Effector memory CD4-positive, alpha-beta T cell (primary cell): ENCODE measurements around the gene ZBTB7A.

Source experiments
- DNase-seq, 3 donors: peaks; one replicate each; pipeline ENCODE4 v3.0.0-alpha.2; 2020
- H3K27ac ChIP-seq: 2 replicates; pipeline ENCODE4 v1.7.0; 2013; ENCODE audit warnings: mild to moderate bottlenecking, low read length, moderate library complexity; ENCODE audit not compliant: insufficient read depth, poor library complexity, severe bottlenecking
- H3K27me3 ChIP-seq: replicated peaks from 2 replicates; pipeline ENCODE4 v1.7.0; 2013; ENCODE audit warnings: mild to moderate bottlenecking, low read length; ENCODE audit not compliant: insufficient read depth, control insufficient read depth, poor library complexity, severe bottlenecking
- H3K36me3 ChIP-seq: 2 replicates; pipeline ENCODE4 v1.7.0; 2013; ENCODE audit warnings: mild to moderate bottlenecking, low read length, moderate library complexity; ENCODE audit not compliant: control insufficient read depth, insufficient read depth
- H3K4me1 ChIP-seq: 2 replicates; pipeline ENCODE4 v1.7.0; 2013; ENCODE audit warnings: low read length, mild to moderate bottlenecking; ENCODE audit not compliant: control insufficient read depth, insufficient read depth, poor library complexity, severe bottlenecking
- H3K4me3 ChIP-seq: 2 replicates; pipeline ENCODE4 v1.7.0; 2013; ENCODE audit warnings: low read length, low read depth, mild to moderate bottlenecking; ENCODE audit not compliant: insufficient read depth, poor library complexity, severe bottlenecking
- H3K9me3 ChIP-seq: 2 replicates; pipeline ENCODE4 v1.7.0; 2013; ENCODE audit warnings: mild to moderate bottlenecking, low read length, moderate library complexity; ENCODE audit not compliant: control insufficient read depth

ZBTB7A gene

GRCh38 chr19:4102339-4103079 lies 35.8 kb upstream of the ZBTB7A start:
- Histone ChIP-seq H3K27me3 (no peaks in the 10 kb centered on the region), H3K27ac (no peak overlapping the region), H3K4me1 (peaks cover 13% of the 10 kb centered on the region), H3K36me3 (peaks cover 28% of the 10 kb centered on the region), H3K9me3 (no peaks in the 10 kb centered on the region), H3K4me3 (no peak overlapping the region)
- DNase-seq, result no peak

- H3K4me1 ChIP-seq, result peaks cover 13% of the 10 kb centered on the region
- H3K4me3 ChIP-seq, result no peak overlapping the region
- no peak for DNase-seq
- H3K36me3 ChIP-seq, result peaks cover 28% of the 10 kb centered on the region
- no peaks in the 10 kb centered on the region for H3K27me3 ChIP-seq
- H3K27ac ChIP-seq, result no peak overlapping the region
- H3K9me3 ChIP-seq, result no peaks in the 10 kb centered on the region
Measured at GRCh38 chr19:4101496-4101770, 34.7 kb upstream of the ZBTB7A start.

- peaks cover 9% of the 10 kb centered on the region for H3K4me1 ChIP-seq
- H3K9me3 ChIP-seq, result no peaks in the 10 kb centered on the region
- no peaks in the 10 kb centered on the region for H3K27me3 ChIP-seq
- no peak overlapping the region for H3K4me3 ChIP-seq
- H3K27ac ChIP-seq, result no peak overlapping the region
- peaks cover 28% of the 10 kb centered on the region for H3K36me3 ChIP-seq
- no peak for DNase-seq
Measured at GRCh38 chr19:4100647-4101495, 34.2 kb upstream of the ZBTB7A start.

DNA sequence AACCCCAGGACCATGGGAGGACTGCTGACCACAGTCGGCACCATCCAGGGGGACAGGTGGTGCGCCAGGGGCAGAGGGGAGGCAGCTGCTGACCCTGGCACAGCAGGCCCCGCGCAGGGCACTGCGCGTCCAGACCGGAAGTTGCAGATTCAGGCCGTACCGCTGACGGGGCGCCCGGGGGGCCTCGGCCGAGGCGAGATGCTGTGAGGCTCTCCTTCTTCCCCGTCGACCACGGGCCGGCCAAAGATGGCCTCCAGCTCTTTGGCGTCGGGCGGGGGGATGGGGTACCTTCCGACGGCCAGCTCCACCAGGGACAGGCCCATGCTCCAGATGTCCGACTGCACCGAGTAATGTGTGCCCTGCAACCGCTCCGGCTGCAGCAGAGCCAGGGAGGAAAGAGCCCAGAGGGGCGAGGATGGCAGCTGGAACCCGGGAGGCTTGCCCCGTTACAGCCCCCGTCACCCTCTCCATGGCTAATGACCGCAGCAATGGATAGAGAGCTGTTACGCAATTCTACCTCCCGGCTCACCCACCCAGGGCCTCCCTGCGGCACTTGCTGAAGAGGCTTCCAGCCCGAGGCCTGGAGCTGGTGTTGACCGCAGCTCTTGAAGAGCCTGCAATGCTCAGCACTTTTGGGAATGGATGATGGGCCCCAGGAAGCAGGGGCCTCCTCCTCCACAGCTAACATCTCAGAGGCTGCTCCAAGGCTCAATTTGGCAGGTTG lies 32.5 kb upstream of the ZBTB7A start:
- Histone ChIP-seq H3K4me3 (no peak overlapping the region), H3K36me3 (peaks cover 28% of the 10 kb centered on the region), H3K27ac (no peak overlapping the region), H3K27me3 (no peaks in the 10 kb centered on the region), H3K4me1 (no peaks in the 10 kb centered on the region), H3K9me3 (no peaks in the 10 kb centered on the region)
- DNase-seq, result no peak

- no peak overlapping the region for H3K4me3 ChIP-seq
- H3K27me3 ChIP-seq, result no peaks in the 10 kb centered on the region
- DNase-seq, result no peak
- H3K27ac ChIP-seq, result no peak overlapping the region
- H3K9me3 ChIP-seq, result no peaks in the 10 kb centered on the region
- H3K4me1 ChIP-seq, result no peaks in the 10 kb centered on the region
- peaks cover 28% of the 10 kb centered on the region for H3K36me3 ChIP-seq
Measured at GRCh38 chr19:4098493-4098892, 31.8 kb upstream of the ZBTB7A start.

DNA sequence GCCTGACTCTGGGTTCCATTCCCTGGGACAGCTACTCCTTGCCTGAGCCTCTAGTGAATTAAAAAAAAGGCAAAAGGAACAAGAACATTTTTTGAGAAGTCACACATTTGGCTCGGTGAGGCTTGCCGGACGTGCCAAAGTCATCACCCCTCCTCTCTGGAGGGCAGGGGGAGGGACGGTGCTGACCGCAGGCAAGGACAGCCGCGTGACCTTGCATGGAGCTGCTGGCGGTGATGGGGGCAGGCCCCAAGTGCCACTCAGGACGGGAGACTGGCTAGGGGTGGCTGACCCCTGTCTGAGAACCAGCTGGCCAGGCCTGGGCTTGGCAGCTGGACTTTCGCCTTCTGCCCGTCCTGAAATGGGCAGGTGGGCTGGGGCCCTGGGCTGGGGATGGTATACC lies 30.8 kb upstream of the ZBTB7A start:
- Histone ChIP-seq H3K4me3 (no peak overlapping the region), H3K36me3 (peaks cover 28% of the 10 kb centered on the region), H3K27ac (no peak overlapping the region), H3K27me3 (no peaks in the 10 kb centered on the region), H3K9me3 (no peaks in the 10 kb centered on the region), H3K4me1 (no peaks in the 10 kb centered on the region)
- DNase-seq, result no peak

DNA sequence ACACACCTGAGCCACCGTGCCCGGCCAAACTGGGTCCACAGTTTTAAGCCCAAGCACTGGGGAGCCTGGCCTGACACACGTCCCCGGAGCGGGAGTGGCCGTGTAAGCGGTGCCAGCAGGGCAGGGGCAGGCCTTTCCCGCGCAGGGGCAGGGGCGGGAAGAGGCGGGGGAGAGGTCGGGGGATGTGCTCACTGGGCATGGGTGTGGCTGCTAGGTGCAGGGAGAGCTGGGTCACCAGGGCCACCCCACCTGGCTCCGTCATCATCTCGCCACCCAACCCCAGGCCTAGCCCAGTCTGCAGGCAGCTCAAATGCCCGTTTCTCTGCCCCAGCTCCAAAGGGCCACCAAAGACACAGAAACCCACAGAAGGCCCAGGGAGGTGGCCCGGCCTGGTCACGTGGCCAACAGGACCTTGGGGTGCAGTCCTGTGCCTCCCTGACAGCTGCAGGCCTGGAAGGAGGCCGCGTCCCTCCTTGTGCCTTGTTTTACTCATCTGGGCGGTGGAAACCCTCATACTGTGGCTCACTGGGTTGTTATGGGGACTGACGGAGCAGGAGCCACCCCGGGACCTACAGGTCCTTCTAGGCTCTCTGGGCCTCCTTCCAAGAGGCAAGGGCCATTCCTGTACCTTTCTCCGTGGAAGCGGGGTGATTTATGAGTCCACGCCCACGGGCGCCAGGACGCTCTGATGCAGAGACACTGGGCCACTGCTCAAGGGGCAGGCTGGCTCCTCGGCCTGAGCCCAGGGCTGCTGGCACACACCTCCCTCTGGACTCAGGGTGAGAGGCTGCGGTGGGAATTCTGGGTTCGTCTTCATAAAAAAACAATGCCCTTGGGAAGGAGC lies 29.6 kb upstream of the ZBTB7A start:
- no peak for DNase-seq

DNA sequence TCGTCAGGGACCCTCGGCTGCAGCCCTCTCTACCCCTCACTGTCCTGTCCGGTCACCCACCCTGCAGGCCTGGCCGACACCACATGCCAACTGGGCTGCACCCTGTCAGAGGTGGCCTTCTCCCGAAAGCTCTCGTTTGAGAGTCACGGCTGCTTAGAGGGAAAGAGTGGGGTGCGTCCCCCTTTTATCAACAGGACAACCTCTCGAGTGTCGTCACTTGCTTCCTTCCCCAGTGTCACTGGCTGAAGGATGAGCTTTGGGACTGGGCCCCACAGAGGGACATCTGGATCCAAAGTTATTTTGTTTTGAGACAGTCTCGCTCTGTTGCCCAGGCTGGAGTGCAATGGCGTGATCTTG lies 28.8 kb upstream of the ZBTB7A start:
- H3K36me3 ChIP-seq, result peaks cover 13% of the 10 kb centered on the region
- H3K4me1 ChIP-seq, result no peaks in the 10 kb centered on the region
- no peak overlapping the region for H3K27ac ChIP-seq
- no peaks in the 10 kb centered on the region for H3K9me3 ChIP-seq
- H3K27me3 ChIP-seq, result no peaks in the 10 kb centered on the region
- H3K4me3 ChIP-seq, result no peak overlapping the region
- no peak for DNase-seq

More for the DNA sequence above, 29.6 kb upstream of the ZBTB7A start:
- Histone ChIP-seq H3K9me3 (no peaks in the 10 kb centered on the region), H3K4me1 (no peaks in the 10 kb centered on the region), H3K36me3 (peaks cover 17% of the 10 kb centered on the region), H3K27ac (no peak overlapping the region), H3K4me3 (no peak overlapping the region), H3K27me3 (no peaks in the 10 kb centered on the region)

DNA sequence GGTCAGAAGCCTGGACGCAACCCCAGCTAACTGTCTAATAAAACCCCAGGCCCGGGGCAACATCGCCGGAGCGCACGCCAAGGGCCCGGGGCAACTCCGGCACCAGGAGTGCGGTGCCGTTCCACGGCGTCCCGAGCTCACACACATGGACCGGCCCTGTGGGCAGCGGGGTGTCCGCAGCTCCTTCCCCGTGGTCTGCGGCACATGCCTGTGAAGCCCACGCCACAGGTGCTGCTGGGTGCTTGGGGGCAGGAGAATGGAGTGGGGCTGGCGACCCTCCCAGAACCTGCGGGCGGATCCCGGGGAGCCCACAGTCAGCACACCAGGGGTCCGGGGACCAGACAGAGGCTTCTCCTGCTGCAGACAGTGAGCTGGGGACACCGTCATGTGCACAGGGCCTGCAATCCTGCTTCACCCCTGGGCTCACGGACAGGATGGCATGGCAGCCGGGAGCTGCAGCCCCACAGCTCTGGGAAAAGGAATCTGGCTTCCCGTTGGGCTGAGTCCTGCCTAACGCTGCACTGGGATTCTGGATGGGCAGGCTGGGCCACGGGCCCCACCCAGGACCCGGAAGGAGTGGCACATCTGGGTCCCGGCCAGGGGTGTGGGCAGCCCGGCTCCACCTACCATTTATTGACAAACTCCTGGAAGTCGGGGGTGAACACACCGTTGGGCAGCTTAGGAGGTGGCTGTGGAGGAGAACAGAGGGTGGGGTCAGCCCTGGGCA lies 28.2 kb upstream of the ZBTB7A start:
- Histone ChIP-seq H3K27me3 (no peaks in the 10 kb centered on the region), H3K27ac (no peak overlapping the region), H3K36me3 (peaks cover 9% of the 10 kb centered on the region), H3K4me3 (no peak overlapping the region), H3K4me1 (peaks cover under 1% of the 10 kb centered on the region), H3K9me3 (no peaks in the 10 kb centered on the region)
- DNase-seq, result no peak
